Stimulated activated CD4-positive, alpha-beta T cell treated with anti-CD3 and anti-CD28 coated beads, Interleukin-15, amount 100 ng/mL, for 24 hours (primary cell): ENCODE data around the gene HAUS8.

Experiments
- DNase-seq: peaks from one replicate; pipeline ENCODE4 v3.0.0-alpha.2; 2020

HAUS8 gene

DNA sequence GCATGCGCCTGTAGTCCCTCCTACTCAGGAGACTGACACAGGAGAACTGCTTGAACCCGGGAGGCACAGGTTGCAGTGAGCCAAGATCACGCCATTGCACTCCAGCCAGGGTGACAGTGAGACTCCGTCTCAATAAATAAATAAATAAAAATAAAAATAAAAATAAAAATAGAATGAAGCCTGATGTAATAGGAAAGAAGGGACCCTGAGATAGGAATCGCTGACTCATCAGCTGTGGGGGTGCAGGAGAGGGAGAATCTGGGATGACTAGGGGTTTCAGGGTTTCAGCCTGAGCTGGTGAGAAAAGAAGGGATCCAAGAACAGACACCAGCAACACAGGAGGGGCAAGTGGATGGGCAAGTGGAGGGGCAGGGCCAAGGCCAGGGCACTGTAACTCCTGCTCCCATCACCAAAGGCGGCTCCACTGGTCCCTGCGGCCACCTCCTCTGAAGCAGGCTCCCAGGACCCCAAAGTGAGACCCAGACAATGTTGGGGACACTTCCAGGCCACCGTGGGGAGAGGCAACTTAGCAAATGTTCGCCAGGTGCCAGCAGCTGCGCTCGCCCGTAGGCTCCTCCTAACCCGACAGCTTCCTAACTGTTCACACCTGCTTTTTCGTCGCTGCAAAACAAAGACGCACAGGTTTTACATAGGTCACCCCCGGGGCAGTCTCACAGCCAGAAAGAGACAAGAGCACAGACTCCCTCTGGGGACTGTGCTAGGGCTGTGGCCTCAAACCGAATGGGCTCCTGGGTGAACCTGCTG is 1.2 kb downstream of the HAUS8 start:
- DNase-seq: no peak

DNA sequence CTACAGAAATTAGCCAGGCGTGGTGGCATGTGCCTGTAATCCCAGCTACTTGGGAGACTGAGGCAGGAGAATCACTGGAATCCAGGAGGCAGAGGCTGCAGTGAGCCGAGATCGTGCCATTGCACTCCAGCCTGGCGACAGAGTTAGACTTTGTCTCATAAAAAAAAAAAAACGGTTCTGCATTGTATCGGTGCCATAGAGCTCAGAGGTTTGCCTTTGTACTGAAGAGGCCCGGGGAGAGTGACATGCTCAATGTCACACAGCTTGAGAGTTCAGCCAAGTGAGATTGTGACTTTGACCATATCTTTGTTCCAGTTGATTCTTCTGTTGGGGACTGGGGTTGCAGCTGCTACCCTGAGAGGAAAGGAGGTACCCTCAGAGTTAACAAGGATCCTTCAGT is 4.3 kb downstream of the HAUS8 start:
- no peak for DNase-seq

DNA sequence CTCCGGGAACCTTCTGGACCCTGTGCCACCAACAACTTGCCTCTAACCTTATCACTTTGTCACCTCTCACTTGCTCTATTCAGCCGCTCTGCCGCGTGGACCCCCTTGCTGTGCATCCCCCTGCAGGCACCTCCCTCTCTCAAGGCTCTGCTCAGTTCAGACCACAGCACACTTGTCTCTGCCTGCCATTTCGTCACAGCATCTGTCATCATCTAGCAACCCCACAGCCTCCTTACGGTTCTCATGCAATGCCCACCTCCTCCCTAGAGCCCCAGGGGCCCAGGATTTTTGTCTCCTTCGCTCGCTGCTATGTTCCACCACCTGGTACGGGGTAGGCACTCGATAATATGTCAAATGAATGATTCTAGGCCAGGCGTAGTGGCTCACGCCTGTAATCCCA is 4.8 kb downstream of the HAUS8 start:
- no peak for DNase-seq

DNA sequence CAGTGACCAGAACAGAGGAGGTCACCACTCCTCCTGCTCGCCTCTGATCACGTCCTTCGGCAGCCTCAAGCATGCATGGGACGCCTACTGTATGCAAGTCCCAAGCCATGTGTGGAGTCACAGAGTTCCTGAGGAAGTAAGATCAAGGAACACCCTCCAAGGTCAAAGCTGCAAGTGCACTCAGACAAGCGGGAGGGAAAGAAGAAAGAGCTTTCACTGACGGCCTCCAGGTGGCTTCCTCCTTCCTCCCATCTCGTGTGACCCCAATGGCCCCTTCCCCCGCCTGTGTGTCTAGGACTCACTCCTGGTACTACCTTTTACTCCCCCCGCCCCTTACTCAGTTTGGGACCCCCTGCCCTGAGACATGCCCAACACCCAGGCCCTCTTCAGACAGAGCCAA is 6.1 kb downstream of the HAUS8 start:
- DNase-seq: no peak

DNA sequence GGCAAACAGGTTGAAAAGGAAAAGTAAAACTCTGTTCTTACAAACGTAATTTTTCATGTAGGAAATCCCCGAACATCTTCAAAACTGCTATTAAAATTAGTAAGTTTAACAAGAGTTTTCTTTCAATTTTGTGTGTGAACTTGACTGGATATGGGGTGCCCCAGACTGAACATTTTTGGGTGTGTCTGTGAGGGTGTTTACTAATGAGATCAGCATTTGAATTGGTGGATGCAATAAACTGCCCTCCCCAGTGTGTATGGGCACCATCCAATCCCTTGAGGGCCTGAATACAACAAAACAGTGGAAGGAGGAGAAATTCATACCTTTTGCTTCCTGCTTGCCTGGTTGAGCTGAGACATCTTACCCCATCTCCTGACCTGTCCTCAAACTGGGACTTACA is 11.8 kb downstream of the HAUS8 start:
- DNase-seq: no peak

DNA sequence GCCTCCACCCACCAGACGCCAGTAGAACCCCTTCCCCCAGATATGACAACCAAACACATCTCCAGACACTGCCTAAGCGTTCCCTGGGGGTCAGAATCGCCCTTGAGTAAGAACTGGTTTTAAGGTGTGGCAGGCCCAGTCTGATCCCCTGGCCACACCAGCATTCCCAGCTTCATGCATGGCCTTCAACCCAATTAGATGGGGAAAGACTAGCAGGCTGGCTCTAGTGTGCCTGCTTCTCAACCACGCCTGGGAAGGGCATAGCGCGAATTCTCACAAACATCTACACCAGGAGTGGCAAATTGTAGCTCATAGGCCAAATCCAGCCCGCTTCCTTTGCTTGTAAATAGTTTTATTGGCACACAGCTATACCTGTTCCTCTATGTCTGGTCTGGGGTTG is 13.6 kb downstream of the HAUS8 start:
- DNase-seq: no peak

DNA sequence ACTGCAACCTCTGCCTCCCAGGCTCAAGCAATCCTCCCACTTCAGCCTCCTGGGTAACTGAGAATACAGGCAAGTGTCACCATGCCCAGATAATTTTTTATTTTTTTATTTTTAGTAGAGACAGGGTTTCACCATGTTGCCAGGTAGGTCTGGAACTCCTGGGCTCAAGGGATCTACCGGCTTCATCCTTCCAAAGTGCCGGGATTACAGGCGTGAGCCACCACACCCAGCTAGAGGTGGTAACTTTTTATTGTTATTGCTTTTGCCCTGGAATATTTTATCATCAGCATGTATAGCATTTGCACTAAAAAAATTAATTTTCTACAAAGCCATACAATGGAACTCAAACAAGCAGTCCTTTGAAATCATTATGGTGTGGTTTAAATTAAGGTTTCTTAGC is 14.0 kb downstream of the HAUS8 start:
- DNase-seq: no peak

DNA sequence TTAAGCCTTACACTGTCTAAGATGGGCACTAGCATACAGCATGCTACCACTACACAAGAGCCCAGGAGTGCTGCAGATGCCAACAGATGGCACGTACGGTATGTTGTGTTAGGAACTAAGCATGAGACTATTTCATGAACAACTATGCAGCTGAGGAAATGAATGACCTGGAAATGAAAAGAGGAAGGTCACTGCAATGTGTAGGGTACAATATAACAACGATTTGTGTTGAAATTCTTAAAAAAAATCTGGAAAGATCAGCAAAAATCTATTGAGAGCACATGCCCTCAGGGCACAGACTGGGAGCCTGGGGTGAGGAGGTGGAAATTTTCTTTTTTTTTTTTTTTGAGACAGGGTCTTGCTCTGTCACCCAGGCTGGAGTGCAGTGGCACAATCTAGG is 14.4 kb downstream of the HAUS8 start:
- DNase-seq: no peak

DNA sequence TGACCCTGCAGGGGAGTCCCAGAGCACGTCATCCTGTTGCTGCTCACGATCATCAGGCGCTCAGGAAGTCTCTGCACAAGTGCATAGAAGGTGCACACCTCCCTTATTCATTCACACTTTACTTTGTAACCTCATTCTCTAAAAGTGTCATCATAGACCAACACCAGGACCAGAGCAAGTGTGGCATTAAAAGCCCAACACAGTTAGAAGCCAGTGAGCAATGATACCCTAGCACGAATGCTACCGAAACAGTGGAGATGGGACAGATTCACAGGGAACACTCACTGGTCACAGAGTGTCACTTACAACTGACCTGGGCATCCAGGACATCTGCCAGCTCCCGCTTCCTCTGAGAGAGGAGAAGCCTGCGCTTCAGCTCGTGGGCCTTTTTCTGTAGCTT is 17.0 kb downstream of the HAUS8 start:
- no peak for DNase-seq

DNA sequence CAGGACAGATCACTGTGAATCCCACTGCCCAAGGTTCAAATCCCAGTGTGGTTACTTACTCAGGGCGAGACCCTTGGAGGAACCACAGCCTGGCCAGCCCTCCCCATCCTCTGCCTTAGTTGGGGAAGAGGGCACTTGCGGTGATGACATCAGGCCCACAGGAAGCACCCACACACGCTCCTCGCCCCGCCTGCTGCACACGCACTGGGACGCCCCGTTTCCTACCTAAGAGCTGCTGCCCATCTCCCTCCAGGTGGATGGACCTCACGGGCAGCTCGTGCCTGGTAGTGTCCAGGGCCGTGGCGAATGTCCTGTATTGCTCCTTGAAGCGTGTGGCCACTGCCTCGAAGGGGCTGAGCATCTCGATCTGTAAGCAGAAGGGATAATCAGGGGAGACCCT is 19.6 kb downstream of the HAUS8 start:
- DNase-seq: no peak

DNA sequence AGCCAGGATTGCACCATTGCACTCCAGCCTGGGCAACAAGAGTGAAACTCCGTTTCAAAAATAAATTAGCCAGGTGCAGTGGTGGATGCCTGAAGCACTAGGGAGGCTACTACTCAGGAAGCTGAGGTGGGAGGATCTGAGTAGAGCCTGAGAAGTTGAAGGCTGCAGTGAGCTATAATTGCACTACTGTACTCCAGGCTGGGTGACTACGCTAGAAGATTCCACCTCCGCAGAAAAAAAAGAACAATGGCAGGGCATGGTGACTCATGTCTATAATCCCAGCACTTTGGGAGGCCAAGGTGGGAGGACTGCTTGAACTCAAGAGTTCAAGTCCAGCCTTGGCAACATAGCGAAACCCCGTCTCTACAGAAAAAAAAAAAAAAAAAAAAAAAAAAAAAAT is 20.5 kb downstream of the HAUS8 start:
- DNase-seq: no peak

DNA sequence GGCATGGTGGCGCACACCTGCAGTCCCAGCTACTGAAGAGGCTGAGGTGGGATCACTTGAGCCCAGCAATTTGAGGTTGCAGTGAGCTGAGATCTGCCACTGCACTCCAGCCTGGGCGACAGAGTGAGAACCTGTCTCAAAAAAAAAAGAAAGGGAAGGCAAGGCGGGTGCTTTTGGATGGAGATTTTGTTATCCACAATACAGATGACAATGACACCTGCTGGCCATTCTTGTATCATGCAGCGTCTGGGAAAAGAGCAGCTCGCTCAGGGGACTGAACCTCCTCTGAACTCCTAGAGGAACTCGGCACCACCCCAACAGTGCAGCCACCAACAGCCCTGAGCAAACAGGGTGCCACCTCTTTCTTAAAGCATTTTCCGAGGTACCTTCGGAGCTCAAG is 22.8 kb downstream of the HAUS8 start:
- no peak for DNase-seq

DNA sequence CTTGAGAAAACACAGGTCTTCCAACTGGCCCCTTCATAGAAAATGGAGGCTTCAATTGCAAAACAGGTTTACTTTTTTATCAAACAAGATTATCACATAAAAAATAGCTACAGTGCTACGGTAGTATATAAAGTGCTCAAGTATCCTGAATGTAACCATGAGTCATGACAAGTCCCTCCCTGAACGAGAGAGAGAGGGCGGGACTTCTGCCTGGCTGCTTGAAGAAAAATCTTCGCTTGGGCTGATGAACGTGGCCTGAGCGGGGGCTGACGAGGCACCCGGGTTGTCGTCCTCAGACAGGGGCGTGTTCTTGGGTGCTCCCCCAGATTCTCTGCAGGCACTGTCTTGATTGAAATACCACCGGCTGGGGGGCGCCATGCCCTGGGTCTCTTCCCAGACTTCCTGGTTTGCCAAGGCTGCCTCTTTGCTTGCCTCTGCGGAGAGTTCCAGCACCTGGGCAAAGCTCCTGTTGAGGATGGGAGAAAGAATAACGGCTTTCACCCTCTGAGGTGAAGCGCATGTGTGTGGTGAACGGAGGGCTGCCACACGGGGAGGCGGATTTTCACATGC is 25.5 kb downstream of the HAUS8 start:
- DNase-seq: no peak

DNA sequence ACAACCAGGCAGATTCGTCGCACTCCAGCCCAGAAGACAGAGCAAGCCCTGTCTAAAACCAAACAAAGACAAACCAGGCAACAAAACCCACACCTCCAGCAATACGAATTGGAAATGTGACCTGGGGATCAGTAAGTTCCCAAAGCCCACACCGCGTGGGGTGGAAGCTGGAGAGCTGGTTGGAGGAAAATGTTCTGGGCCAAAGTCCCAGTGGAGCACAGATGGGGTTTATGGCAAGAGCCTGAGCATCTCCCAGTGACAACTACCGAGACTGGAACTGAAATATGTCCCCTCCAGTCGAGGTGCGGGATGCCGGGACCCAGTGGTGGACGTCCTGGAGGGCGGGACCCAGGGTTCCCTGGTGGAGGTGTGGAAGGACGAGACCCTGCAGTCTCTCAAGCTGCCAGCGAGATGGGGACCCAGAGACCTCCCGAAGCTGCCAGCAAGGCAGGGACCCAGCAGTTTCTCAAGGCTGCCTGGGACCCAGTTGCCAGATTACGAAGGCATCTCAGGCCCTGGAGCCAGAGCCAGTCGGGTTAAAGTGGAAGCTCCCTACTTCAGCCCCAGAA is 26.3 kb downstream of the HAUS8 start:
- DNase-seq: no peak

DNA sequence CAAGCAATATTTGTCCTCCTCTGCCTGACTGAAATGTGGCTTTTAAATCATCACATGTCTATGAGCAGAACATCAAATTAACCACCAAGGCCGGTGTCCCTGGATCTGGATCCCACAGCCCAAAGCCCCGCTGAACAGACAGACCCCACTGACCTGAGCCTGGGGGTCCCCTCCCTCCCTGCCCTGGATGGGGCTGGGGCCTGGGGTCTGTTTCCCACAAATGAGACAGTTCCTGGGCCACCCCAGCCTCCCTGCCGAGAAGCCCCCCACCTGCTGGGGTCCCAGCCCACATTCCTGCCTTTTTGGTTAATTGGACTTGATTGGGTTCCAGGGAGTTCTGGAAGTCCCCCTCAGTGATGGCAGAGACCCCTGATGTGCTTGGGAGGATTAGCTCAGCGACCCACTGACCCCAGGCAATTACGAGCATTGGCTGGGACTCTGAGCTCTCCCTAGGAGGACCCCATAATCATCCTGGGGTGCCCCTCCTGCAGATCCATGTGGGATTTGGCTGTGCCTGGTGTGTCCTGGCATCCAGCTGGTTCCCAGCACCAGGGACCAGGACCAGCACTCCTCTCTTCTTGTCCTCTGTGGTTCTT is 29.2 kb downstream of the HAUS8 start:
- no peak for DNase-seq

DNA sequence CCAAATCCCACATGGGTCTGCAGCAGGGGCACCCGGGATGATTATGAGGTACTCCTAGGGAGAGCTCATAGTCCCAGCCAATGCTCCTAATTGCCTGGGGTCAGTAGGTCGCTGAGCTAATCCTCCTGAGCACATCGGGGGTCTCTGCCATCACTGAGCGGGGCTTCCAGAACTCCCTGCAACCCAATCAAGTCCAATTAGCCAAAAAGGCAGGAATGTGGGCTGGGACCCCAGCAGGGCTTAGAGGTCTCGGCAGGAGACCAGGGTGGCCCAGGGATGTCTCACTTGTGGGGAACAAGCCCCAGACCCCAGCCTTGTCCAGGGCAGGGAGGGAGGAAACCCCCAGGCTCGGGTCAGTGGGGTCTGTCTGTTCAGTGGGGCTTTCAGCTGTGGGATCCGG is 31.5 kb downstream of the HAUS8 start:
- no peak for DNase-seq

DNA sequence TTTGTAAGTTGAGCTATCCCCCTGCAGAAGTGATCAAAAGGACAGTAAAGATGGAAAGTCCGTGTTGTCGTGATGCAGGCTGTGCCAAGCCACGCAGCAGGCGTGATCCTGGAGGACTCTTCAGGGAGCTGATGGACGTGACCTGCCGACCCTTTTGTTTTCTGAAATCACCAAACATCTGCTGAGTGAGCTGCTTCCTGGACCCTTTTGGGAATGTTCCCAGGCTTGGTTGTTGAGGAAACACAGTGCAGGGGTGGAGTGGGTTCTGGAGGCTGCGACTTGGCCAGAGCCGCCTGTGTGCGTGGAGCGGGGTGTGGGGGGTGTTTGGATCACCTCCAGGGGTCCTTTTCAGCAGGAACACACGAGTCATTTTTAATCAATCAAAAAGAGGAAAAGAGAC is 33.3 kb downstream of the HAUS8 start:
- DNase-seq: no peak

DNA sequence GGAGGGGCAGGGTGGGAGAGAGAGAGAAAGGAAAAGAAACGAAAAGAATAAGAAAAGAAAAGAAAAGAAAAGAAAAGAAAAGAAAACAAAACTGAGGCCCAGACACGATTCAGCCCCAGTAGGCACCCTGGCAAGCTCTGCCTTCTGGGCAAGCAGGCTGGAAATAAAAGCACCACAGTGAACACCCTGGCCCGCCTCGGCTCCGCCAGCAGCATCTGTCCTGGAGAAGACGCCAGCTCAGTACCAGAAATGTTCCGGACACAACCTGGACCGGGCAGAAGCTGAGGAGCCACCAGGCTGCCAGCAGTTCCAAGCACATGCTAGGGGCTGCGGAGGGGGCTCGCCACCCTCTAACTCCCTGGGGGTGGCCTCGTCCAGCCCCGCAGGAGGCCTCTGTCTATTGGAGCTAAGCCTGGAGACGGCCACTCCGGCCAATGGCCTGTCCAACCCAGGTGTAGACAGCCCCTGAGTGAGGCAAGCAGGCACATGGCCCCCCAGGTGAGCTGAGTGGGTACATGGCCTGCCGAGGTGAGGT is 37.2 kb downstream of the HAUS8 start:
- no peak for DNase-seq

DNA sequence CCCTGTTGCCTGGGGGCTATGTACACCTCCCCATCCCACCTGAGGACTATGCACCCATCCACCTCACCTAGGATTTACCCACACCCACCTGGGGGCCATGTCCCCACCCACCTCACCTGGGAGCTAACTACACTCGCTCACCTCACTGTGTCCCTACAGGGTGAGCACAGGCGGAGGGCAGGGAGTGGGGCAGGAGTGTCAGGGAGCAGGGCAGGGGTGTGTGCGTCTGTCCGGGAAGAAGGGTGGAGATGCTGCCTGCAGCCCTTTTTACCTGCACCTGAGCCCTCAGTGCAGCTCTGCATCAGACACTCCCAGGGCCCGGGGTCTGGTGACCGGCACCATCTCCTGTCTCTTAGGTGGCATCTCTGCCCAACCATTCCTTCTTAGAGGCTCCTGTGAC is 38.1 kb downstream of the HAUS8 start:
- DNase-seq: no peak

DNA sequence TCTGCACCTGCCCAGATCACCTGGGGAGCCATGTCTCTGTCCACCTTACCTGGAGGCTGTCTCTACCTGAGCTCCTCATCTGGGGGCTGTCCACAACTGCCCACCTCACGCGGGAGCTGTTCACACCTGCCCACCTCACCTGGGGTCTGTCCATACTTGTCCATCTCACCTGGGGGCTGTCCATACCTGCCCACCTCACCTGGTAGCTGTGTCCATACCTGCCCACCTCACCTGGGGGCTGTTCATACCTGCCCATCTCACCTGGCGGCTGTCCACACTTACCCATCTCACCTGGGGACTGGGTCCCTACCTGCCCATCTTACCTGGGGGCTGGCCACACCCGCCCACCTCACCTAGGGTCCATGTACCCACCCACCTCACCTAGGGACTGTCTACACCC is 38.6 kb downstream of the HAUS8 start:
- no peak for DNase-seq

DNA sequence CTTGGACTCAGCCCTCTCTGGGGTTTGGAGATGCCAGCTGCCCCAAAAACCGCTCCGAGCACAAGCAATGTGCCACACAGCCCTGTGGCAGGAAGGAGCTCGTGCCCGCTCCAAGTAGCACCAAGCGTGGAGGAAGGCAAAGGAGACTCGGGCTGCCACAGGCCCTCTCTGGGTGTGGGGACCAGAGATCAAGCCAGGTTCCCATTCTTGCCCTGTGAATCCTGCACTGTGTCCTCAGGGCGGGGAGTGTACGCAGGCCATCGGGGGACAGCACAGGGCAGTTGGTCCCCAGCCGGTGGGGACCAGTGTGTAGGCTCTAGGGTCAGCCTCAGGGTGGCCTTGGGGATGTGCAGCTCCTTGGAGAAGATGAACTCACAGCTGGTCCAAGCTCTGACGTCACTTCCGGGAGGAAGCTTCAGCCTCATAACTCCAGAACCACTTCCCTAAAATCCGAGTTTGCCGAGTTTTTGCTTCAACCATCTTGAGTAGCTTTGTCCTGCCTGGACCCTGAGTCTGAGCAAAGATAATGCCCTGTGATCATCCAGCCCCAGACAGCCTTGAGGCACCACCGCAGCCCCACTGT is 39.3 kb downstream of the HAUS8 start:
- DNase-seq: no peak

DNA sequence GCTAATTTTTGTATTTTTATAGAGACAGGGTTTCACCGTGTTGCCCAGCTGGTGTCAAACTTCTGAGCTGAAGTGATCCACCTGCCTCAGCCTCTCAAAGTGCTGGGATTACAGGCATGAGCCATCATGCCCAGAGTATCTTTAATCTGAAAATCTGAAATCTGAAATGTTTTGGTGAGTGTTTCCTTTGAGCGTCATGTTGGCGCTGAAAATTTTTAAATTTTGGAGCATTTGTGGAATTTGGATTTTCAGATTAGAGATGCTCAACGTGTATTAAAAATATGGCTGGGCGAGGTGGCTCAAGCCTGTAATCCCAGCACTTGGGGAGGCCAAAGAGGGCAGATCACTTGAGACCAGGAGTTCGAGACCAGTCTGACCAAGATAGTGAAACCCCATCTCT is 43.5 kb downstream of the HAUS8 start:
- DNase-seq: no peak

DNA sequence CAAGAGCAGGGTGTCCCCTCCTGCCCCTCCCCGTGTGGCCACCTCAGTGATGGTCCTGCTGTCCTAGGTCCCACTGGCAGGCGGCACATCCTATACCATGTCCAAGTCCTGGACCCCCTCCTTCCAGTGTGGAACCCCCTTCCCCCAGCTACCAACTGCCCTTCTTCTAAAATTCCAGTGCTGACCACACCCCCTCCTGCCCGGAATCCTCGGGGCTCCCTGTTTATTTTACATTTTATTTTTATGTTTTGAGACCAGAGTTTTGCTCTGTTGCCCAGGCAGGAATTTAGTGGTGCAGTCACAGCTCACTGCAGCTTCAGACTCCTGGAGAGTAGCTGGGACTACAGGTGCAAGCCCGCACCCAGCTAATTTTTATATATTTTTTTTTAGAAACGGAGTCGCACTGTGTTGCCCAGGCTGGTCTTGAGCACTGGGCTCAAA is 47.7 kb downstream of the HAUS8 start:
- DNase-seq: no peak
